ENCODE measurements around the gene POFUT2. TPM values are rescaled to one million over a fixed set of nuclear protein-coding genes. Genes with fewer than 3 reads are reported as not detected.

POFUT2 gene
- total RNA-seq, 1 experiment from 2014 or later, result 25.1 TPM

- Histone ChIP-seq H3K4me1 (ENCODE audit: insufficient read depth, low read length, poor library complexity, severe bottlenecking) (no peaks in the 10 kb centered on the region), H3K27ac (ENCODE audit: low read depth, low read length, poor library complexity, severe bottlenecking) (no peak overlapping the region), H3K4me3 (ENCODE audit: low read depth, low read length, poor library complexity, severe bottlenecking) (no peak overlapping the region), H3K27me3 (replicated peaks; ENCODE audit: insufficient read depth, low read depth, low read length, poor library complexity) (no peaks in the 10 kb centered on the region), H3K9me3 (ENCODE audit: low read depth, low read length, poor library complexity, severe bottlenecking) (no peaks in the 10 kb centered on the region), H3K36me3 (ENCODE audit: insufficient read depth, low read length, poor library complexity, severe bottlenecking) (no peaks in the 10 kb centered on the region)
- CTCF ChIA-PET, result no interaction called here
- POLR2A ChIA-PET (ENCODE audit: low non-redundant PET), result no interaction called here
- DNase-seq (ENCODE audit: low spot score), result no peak
- intact Hi-C loops (cut with micrococcal nuclease; ENCODE audit: unreplicated experiment), result no loop called here
- TF ChIP-seq EZH2 (IDR thresholded peaks at IDR 0.05; ENCODE audit: borderline replicate concordance, low read depth, low read length, poor library complexity, severe bottlenecking) (no peak), CTCF (conservative IDR thresholded peaks at IDR 0.05; ENCODE audit: low read depth, low read length) (no peak)
- BruUV-seq (replicated peaks), result no TSS peak
These were observed 35.9 kb downstream of the POFUT2 start for GRCh38 chr21:45251635-45252447.

- H3K4me1 ChIP-seq (ENCODE audit: insufficient read depth, low read length, poor library complexity, severe bottlenecking), result no peaks in the 10 kb centered on the region
- DNase-seq (ENCODE audit: low spot score), result no peak
- ChIA-PET CTCF (no interaction called here), POLR2A (ENCODE audit: low non-redundant PET) (no interaction called here)
- no peak overlapping the region for H3K4me3 ChIP-seq (ENCODE audit: low read depth, low read length, poor library complexity, severe bottlenecking)
- no peaks in the 10 kb centered on the region for H3K27me3 ChIP-seq (replicated peaks; ENCODE audit: insufficient read depth, low read depth, low read length, poor library complexity)
- TF ChIP-seq CTCF (conservative IDR thresholded peaks at IDR 0.05; ENCODE audit: low read depth, low read length), result no peak
- no peak for TF ChIP-seq EZH2 (IDR thresholded peaks at IDR 0.05; ENCODE audit: borderline replicate concordance, low read depth, low read length, poor library complexity, severe bottlenecking)
- H3K27ac ChIP-seq (ENCODE audit: low read depth, low read length, poor library complexity, severe bottlenecking), result no peak overlapping the region
- no peaks in the 10 kb centered on the region for H3K9me3 ChIP-seq (ENCODE audit: low read depth, low read length, poor library complexity, severe bottlenecking)
- H3K36me3 ChIP-seq (ENCODE audit: insufficient read depth, low read length, poor library complexity, severe bottlenecking), result no peaks in the 10 kb centered on the region
- BruUV-seq (replicated peaks), result no TSS peak
- intact Hi-C loops (cut with micrococcal nuclease; ENCODE audit: unreplicated experiment), result no loop called here
These were observed 36.6 kb downstream of the POFUT2 start for GRCh38 chr21:45250914-45251634.

DNA sequence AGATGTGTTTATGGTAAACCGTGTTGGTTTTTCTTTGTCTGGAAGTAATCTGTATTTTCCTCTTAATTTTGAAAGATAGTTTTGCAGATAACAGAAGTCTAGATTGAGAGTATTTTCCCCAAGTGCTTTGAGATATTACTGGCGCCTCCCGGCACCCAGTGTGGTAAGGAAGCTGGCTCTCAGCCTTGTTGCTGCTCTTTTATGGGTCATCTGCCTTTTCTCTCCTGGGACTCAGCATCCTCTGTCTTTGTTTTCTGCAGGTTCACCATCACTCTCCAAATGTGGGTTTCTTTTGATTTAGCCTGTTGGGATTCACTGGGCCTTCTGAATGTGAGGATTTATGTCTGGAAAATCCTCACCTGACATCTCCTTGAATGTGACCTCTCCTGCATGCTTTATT is 37.4 kb downstream of the POFUT2 start:
- BruUV-seq (replicated peaks), result no TSS peak
- Histone ChIP-seq H3K4me1 (ENCODE audit: insufficient read depth, low read length, poor library complexity, severe bottlenecking) (no peaks in the 10 kb centered on the region), H3K4me3 (ENCODE audit: low read depth, low read length, poor library complexity, severe bottlenecking) (no peak overlapping the region), H3K36me3 (ENCODE audit: insufficient read depth, low read length, poor library complexity, severe bottlenecking) (no peaks in the 10 kb centered on the region), H3K27me3 (replicated peaks; ENCODE audit: insufficient read depth, low read depth, low read length, poor library complexity) (no peaks in the 10 kb centered on the region), H3K27ac (ENCODE audit: low read depth, low read length, poor library complexity, severe bottlenecking) (no peak overlapping the region), H3K9me3 (ENCODE audit: low read depth, low read length, poor library complexity, severe bottlenecking) (no peaks in the 10 kb centered on the region)
- ChIA-PET CTCF (no interaction called here), POLR2A (ENCODE audit: low non-redundant PET) (no interaction called here)
- TF ChIP-seq EZH2 (IDR thresholded peaks at IDR 0.05; ENCODE audit: borderline replicate concordance, low read depth, low read length, poor library complexity, severe bottlenecking) (no peak), CTCF (conservative IDR thresholded peaks at IDR 0.05; ENCODE audit: low read depth, low read length) (no peak)
- intact Hi-C loops (cut with micrococcal nuclease; ENCODE audit: unreplicated experiment), result no loop called here
- no peak for DNase-seq (ENCODE audit: low spot score)
